Natural killer cell (primary cell): Measurements from ENCODE around the gene BICD1. TPM values are rescaled to one million over a fixed set of nuclear protein-coding genes. Genes with fewer than 3 reads are reported as not detected.

Experiments used
- ATAC-seq, 3 donors: fragments of 150-1000 bp in 2 of 3; fragments of 200-7000 bp in 1 of 3; cut with Tn5 transposase; 1 replicate in 1 of 3; 2 replicates in 2 of 3; pipeline ENCODE4 v1.10.0; 2021; ENCODE audit warnings: mild to moderate bottlenecking in 2 of 3, moderate library complexity in 2 of 3
- DNase-seq, 2 donors: peaks; one replicate each; pipeline versions ENCODE4 v3.0.0 to v3.0.0-alpha.2; 2013 to 2021; ENCODE audit warnings: mixed read lengths in 1 of 2
- H3K27ac ChIP-seq: one replicate; pipeline ENCODE4 v1.5.1; 2013; ENCODE audit warnings: mild to moderate bottlenecking, low read length
- H3K27me3 ChIP-seq: one replicate; pipeline ENCODE4 v1.6.1; 2013; ENCODE audit warnings: low read length; ENCODE audit not compliant: control insufficient read depth, insufficient read depth
- H3K36me3 ChIP-seq: one replicate; pipeline ENCODE4 v1.6.1; 2013; ENCODE audit warnings: low read length; ENCODE audit not compliant: control insufficient read depth, insufficient read depth
- H3K4me1 ChIP-seq: one replicate; pipeline ENCODE4 v1.6.1; 2013; ENCODE audit warnings: low read length; ENCODE audit not compliant: control insufficient read depth, insufficient read depth
- H3K4me3 ChIP-seq: one replicate; pipeline ENCODE4 v1.5.1; 2013; ENCODE audit warnings: low read length
- H3K9me3 ChIP-seq: one replicate; pipeline ENCODE4 v1.6.1; 2013; ENCODE audit warnings: low read length; ENCODE audit not compliant: control insufficient read depth, insufficient read depth
- H3K27ac Mint-ChIP-seq, 2 donors: one replicate each; pipeline ENCODE4 v1.8.0; 2022; ENCODE audit warnings: mild to moderate bottlenecking in 2 of 2, mixed read lengths in 2 of 2, moderate library complexity in 1 of 2
- H3K27me3 Mint-ChIP-seq, 2 donors: one replicate each; pipeline ENCODE4 v1.8.0; 2022; ENCODE audit warnings: low read depth in 2 of 2, mixed read lengths in 2 of 2
- H3K36me3 Mint-ChIP-seq: one replicate; pipeline ENCODE4 v1.8.0; 2022; ENCODE audit warnings: mixed read lengths
- H3K4me1 Mint-ChIP-seq, 2 donors: one replicate each; pipeline ENCODE4 v1.8.0; 2022; ENCODE audit warnings: mixed read lengths in 2 of 2
- H3K4me3 Mint-ChIP-seq: one replicate; pipeline ENCODE4 v1.8.0; 2022; ENCODE audit warnings: mild to moderate bottlenecking, moderate library complexity, mixed read lengths
- H3K9me3 Mint-ChIP-seq, 2 donors: one replicate each; pipeline ENCODE4 v1.8.0; 2022; ENCODE audit warnings: mixed read lengths in 2 of 2
- CTCF ChIP-seq: fragments of 200-600 bp; IDR thresholded peaks from one replicate; pipeline ENCODE4 v1.8.0; 2022; ENCODE audit warnings: antibody characterized with exemption
- WGBS: methylation state at CpG from one replicate; pipeline ENCODE4 v1.1.7; 2013; ENCODE audit warnings: missing lambda C conversion rate; ENCODE audit not compliant: insufficient coverage; 5-methylcytosine and 5-hydroxymethylcytosine counted together
- intact Hi-C: fragments of 100-400 bp; cut with micrococcal nuclease; formaldehyde crosslinking; loops from one replicate; pipeline ENCODE4 v1.14.2; 2022
- total RNA-seq, 4 donors: library from RNA; stranded (reverse); fragments of 120-200 nt in 1 of 4; gene quantifications; one replicate each; pipeline versions ENCODE4 v1.2.3 to v1.2.4, GENCODE V29; 2013 to 2022

BICD1 gene
- total RNA-seq, 3 donors from 2014 or later (not counting 1 experiment from before 2014, with no cell fraction given) = 10.0 to 16.0 (median 15.5) TPM

GRCh38 chr12:32420356-32420755 is 313.7 kb downstream of the BICD1 start:
- H3K36me3 Mint-ChIP-seq = no peaks in the 10 kb centered on the region
- no peak overlapping the region for H3K4me3 Mint-ChIP-seq
- Histone ChIP-seq H3K4me3 (no peak overlapping the region), H3K27me3 (no peaks in the 10 kb centered on the region), H3K36me3 (no peaks in the 10 kb centered on the region), H3K27ac (no peak overlapping the region), H3K9me3 (no peaks in the 10 kb centered on the region), H3K4me1 (no peaks in the 10 kb centered on the region)
- no peaks in the 10 kb centered on the region for H3K4me1 Mint-ChIP-seq
- DNase-seq = no peak
- intact Hi-C loops = no loop called here
- H3K27me3 Mint-ChIP-seq = peaks cover under 1 to 11% of the 10 kb centered on the region in 2 donors
- WGBS = 86% methylated on average over 2 of the region's 2 CpGs
- no peaks in the 10 kb centered on the region for H3K9me3 Mint-ChIP-seq
- no peak for TF ChIP-seq CTCF
- no peak overlapping the region for H3K27ac Mint-ChIP-seq
- no peak for ATAC-seq

GRCh38 chr12:32423559-32423958 is 316.9 kb downstream of the BICD1 start:
- Mint-ChIP-seq H3K27ac (no peak overlapping the region), H3K4me3 (no peak overlapping the region), H3K4me1 (no peaks in the 10 kb centered on the region), H3K27me3 (peaks cover 8 to 27% of the 10 kb centered on the region in 2 donors), H3K9me3 (peaks cover 5% of the 10 kb centered on the region in 2 donors), H3K36me3 (peaks cover 7% of the 10 kb centered on the region)
- Histone ChIP-seq H3K27ac (no peak overlapping the region), H3K4me3 (no peak overlapping the region), H3K36me3 (no peaks in the 10 kb centered on the region), H3K27me3 (no peaks in the 10 kb centered on the region), H3K9me3 (no peaks in the 10 kb centered on the region), H3K4me1 (no peaks in the 10 kb centered on the region)
- DNase-seq (no peak), ATAC-seq (no peak)
- intact Hi-C loops = no loop called here
- no peak for TF ChIP-seq CTCF

- Mint-ChIP-seq H3K36me3 (peaks cover 7% of the 10 kb centered on the region), H3K4me1 (no peaks in the 10 kb centered on the region), H3K27me3 (peaks cover 6 to 35% of the 10 kb centered on the region in 2 donors), H3K9me3 (peaks cover 5 to 7% of the 10 kb centered on the region in 2 donors), H3K4me3 (no peak overlapping the region), H3K27ac (no peak overlapping the region)
- Histone ChIP-seq H3K27me3 (no peaks in the 10 kb centered on the region), H3K36me3 (no peaks in the 10 kb centered on the region), H3K27ac (no peak overlapping the region), H3K4me1 (no peaks in the 10 kb centered on the region), H3K4me3 (no peak overlapping the region), H3K9me3 (no peaks in the 10 kb centered on the region)
- no peak for TF ChIP-seq CTCF
- 92% methylated on average over 6 of the region's 6 CpGs for WGBS
- no peak for DNase-seq
- no peak for ATAC-seq
- intact Hi-C loops = no loop called here
Measured at GRCh38 chr12:32431025-32431424, 324.4 kb downstream of the BICD1 start.

Other genes starting within 250 kb of the BICD1 start
- gene RESF1, start 147.4 kb upstream of the BICD1 start, total RNA-seq = 100 to 1,000 TPM; 144 to 209 (median 184) TPM